ENCODE data around the gene ADARB2.
"Not testable (repeated sequence)": the region's sequence is repeated elsewhere in the genome, so short reads cannot be mapped to it uniquely, and the experiment has no call there.

The ADARB2 gene

DNA sequence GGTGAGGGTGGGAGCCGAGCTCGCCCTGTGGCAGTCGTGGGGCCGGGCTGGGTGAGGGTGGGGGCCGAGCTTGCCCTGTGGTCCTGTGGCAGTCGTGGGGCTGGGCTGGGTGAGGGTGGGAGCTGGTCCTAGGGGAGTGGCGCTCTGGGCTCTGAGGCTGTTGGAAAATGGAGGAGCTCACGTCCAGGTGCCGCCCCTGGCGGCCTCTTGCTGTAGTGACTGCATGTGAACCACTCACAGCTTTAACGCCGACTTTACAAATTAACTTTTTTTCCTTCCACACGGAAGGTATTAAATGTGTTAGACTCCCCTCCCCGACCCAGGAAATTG, 368.5 kb downstream of the ADARB2 start:
- peak; percentile 80 for DNase-seq (ENCODE audit: low spot score)

DNA sequence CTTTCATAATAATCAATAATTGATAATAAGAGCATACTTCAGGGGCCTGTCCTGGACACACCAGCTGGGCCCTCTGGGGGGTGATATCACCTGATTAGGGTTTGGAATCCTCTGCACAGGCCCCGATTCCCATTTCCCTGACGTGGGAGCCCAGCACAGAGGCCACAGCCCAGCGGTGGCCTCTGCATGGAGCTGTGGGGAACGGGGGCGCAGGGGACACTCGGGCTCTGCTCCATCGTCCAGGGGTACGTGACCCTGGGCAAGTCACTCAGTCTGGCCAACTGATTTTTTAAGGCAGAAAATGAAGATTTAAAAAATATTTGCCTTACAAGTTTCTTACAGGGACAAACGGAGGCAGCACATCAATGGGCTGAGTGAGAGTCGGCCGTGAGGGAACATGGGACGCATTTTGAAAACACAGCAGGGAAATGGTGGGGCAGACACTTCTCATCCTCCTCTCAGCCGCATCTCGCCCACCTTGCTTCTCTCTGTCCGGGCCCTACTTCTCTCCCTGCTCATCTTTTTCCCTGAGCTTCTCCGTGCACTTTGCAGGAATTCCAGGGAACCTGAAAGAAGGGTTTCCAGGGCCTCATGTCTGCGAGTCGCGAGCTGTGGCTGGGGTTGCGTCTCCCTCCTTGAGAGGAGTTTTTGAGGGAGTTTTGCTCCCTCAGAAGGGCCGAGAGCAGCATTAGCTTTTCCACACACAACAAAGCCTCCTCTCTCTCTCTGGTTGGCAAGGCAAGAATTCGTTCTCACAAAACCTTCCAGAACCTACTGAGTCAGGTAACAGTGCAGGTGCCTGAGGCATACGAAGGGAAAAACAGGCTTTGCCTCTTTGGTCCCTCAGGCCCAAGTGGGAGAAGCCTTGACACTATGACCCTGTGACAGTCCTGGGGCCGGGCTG, 369.1 kb downstream of the ADARB2 start:
- DNase-seq (ENCODE audit: low spot score) = peak; percentile 14

DNA sequence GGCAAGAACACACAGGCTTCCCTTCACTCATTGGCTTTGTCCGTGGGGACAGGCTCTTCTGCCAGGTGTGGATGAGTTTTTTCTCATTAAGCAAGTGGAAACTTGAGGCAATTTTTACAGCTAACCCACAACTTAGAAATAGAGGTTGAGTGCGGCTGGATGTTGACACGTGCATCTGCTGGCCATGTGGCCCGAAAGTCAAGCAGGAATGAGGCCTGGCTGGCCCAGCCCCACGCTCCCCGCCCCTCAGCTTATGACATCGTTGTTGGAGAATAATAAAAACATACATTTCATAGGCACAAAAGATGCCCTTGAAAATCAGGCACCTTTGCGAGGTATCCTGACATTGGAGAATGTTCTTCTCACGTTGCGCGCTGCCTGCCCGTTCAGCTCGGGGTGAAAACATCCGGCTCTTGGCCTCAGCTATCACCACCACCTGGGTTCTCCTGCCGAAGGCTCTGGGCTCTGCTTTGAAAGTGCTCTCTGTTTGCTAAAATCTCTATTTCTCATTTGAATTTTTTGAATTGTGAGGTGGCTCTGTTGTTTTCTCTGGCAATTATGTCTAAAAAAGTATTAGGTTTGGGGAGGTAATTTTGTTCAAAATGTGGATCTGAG, 370.4 kb downstream of the ADARB2 start:
- DNase-seq (ENCODE audit: low spot score) = peak; percentile 6

DNA sequence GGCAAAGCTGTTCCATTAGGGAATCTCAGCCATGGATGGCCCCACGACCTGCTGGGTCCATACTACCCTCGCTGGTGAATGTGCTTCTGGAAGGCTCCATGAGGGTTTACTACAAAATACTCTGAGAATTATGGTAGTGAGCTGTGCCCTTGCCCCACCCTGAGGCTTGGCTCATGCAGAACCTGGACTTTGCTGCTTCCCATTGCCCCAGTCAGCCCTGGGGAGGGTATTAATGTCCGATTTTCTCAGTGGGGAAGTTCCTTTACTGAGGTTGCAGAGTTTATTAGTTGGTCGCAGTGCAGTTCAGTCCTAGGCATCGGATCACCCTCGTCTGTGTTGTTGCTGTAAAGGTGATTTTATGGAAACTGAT, 371.0 kb downstream of the ADARB2 start:
- DNase-seq (ENCODE audit: low spot score) = peak; percentile 8

- peak; percentile 1 for DNase-seq (ENCODE audit: low spot score)
These were observed 371.6 kb downstream of the ADARB2 start for GRCh38 chr10:1365540-1366321.

- peak; percentile 9 for DNase-seq (ENCODE audit: low spot score)
These were observed 373.0 kb downstream of the ADARB2 start for GRCh38 chr10:1364151-1364910.

GRCh38 chr10:1363446-1364121, 373.7 kb downstream of the ADARB2 start:
- peak; percentile 25 for DNase-seq (ENCODE audit: low spot score)

GRCh38 chr10:1362589-1363445, 374.5 kb downstream of the ADARB2 start:
- DNase-seq (ENCODE audit: low spot score) = peak; percentile 28

- DNase-seq (ENCODE audit: low spot score) = peak; percentile 3
These were observed 375.8 kb downstream of the ADARB2 start for GRCh38 chr10:1361411-1362105.

DNA sequence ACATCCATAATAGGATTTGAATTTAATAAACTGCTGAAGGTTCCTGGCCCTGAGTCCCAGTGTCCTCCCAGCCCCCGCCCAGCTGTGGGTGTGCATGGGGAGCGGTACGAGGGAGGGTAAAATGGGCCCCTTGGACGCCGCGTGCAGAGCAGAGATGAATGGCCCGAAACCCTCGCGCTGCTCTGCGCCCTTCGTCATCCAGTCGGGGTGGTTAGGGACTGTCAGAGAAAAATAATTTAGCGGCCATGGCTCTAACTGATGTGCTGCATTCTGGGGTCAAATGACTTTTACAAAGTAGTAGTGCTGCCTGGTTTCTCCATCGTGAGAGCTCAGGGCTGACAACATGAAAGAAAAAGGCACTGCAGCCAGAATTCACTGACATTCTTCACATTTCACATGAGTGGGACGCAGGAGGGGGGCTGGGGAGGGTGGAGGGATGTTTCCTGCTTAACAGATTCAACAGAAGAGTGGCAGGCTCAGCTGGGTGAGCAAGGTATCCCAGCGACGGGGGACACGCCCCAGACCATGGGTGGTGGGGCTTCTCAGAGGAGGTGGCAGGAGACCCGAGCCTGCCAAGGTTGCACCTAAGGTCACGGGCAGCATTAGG, 376.7 kb downstream of the ADARB2 start:
- no peak for DNase-seq (ENCODE audit: low spot score)

GRCh38 chr10:1360011-1360557, 377.2 kb downstream of the ADARB2 start:
- no peak for DNase-seq (ENCODE audit: low spot score)

- DNase-seq (ENCODE audit: low spot score) = no peak
These were observed 377.7 kb downstream of the ADARB2 start for GRCh38 chr10:1359626-1359955.

- no peak for DNase-seq (ENCODE audit: low spot score)
These were observed 378.3 kb downstream of the ADARB2 start for GRCh38 chr10:1358860-1359625.

DNA sequence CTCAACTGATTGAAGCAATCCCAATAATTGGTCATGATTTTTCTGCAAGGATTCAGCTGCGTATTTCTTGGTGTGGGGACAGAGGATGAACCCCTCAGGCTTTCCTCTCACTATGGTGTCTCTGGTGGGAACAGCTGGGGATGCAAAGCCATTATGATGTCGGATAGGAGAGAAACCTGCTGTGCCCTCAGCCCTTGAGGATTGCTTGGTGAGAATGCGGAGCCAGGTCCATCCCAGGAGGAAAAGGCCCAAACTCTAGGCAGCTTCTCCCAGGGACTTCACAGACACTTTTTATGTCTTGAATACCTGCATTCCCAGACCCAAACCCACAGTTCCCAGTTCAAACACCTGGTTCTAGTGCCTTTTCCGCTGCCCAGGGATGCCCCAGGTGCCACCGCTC, 379.2 kb downstream of the ADARB2 start:
- no peak for DNase-seq (ENCODE audit: low spot score)

GRCh38 chr10:1356349-1356748, 381.0 kb downstream of the ADARB2 start:
- no peak for DNase-seq (ENCODE audit: low spot score)

- no peak for DNase-seq (ENCODE audit: low spot score)
These were observed 382.3 kb downstream of the ADARB2 start for GRCh38 chr10:1354809-1355710.

DNA sequence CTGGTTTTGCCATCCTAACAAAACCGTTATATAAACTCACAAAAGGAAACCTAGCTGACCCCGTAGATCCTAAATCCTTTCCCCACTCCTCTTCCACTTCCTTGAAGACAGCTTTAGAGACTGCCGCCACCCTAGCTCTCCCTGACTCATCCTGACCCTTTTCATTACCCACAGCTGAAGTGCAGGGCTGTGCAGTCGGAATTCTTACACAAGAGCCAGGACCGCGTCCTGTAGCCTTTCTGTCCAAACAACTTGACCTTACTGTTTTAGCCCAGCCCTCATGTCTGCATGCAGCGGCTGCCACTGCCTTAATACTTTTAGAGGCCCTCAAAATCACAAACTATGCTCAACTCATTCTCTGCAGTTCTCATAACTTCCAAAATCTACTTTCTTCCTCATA, 385.0 kb downstream of the ADARB2 start:
- DNase-seq (ENCODE audit: low spot score) = not testable (repeated sequence)

- DNase-seq (ENCODE audit: low spot score) = no peak
These were observed 388.6 kb downstream of the ADARB2 start for GRCh38 chr10:1348773-1349050.

Data from D341Med (cell line).